Panc1 (cell line): ENCODE results near the gene LPGAT1. TPM values are rescaled to one million over a fixed set of nuclear protein-coding genes. Genes with fewer than 3 reads are reported as not detected.

Experiments
- ATAC-seq: fragments of 200-7000 bp; cut with Tn5 transposase; 2 replicates; pipeline ENCODE4 v1.9.1; 2020; ENCODE audit warnings: mild to moderate bottlenecking, moderate library complexity
- BruUV-seq: library from RNA; stranded (reverse); fragments of 400-500 nt; replicated peaks from 2 replicates; lab custom pipeline; 2021; lab: Mats Ljungman, UMichigan
- CTCF ChIA-PET: fragments of 300-600 bp; sonication (Branson Sonifier 250); formaldehyde crosslinking; loops from one replicate; lab custom pipeline; 2022; ENCODE audit warnings: antibody characterized with exemption; lab: Charles Lee
- POLR2A ChIA-PET: fragments of 300-600 bp; sonication (Branson Sonifier 250); formaldehyde crosslinking; loops from one replicate; lab custom pipeline; 2022; ENCODE audit warnings: antibody characterized with exemption; lab: Charles Lee
- DNase-seq: peaks from one replicate; pipeline ENCODE4 v3.0.0-alpha.2; 2010; ENCODE audit warnings: low read depth, low spot score
- H3K27ac ChIP-seq: 2 replicates; pipeline ENCODE4 v1.5.1; 2011; ENCODE audit warnings: mild to moderate bottlenecking, low read length, inconsistent platforms
- H3K27me3 ChIP-seq: fragments of 200-500 bp; sonication (Bioruptor generic); 2 replicates; pipeline ENCODE4 v1.6.0; 2014; ENCODE audit warnings: low read length, inconsistent platforms; ENCODE audit not compliant: control insufficient read depth, insufficient read depth
- H3K36me3 ChIP-seq: fragments of 200-500 bp; sonication (Bioruptor generic); 2 replicates; pipeline ENCODE4 v1.5.1; 2014; ENCODE audit warnings: inconsistent platforms, mild to moderate bottlenecking, low read length, moderate library complexity; ENCODE audit not compliant: control insufficient read depth, insufficient read depth
- H3K4me1 ChIP-seq: 2 replicates; pipeline ENCODE4 v1.5.1; 2011; ENCODE audit warnings: inconsistent platforms, mild to moderate bottlenecking, low read length, moderate library complexity; ENCODE audit not compliant: control insufficient read depth, insufficient read depth
- H3K4me3 ChIP-seq, 2 experiments: 2 replicates each; pipeline ENCODE4 v1.5.1; 2011 to 2012; ENCODE audit warnings: low read depth in 2 of 2, low read length in 2 of 2, mild to moderate bottlenecking in 2 of 2, inconsistent platforms in 1 of 2, moderate library complexity in 1 of 2
- H3K9me3 ChIP-seq: fragments of 200-500 bp; sonication (Bioruptor generic); 2 replicates; pipeline ENCODE4 v1.5.1; 2014; ENCODE audit warnings: low read depth, mild to moderate bottlenecking, inconsistent platforms, low read length, moderate library complexity; ENCODE audit not compliant: control insufficient read depth, insufficient read depth
- CTCF ChIP-seq: fragments of 450-650 bp; IDR thresholded peaks from 2 replicates; pipeline ENCODE4 v1.5.1; 2017; ENCODE audit warnings: mild to moderate bottlenecking
- POLR2AphosphoS5 ChIP-seq: IDR thresholded peaks from 2 replicates; pipeline ENCODE4 v1.6.1; 2012; ENCODE audit warnings: mild to moderate bottlenecking, low read depth, low read length, moderate library complexity
- REST ChIP-seq, 2 experiments: IDR thresholded peaks; 2 replicates each; pipeline ENCODE4 v1.6.1; 2011 to 2012; ENCODE audit warnings: low read depth in 2 of 2, control low read depth in 1 of 2, low read length in 1 of 2, mild to moderate bottlenecking in 1 of 2, moderate library complexity in 1 of 2; ENCODE audit not compliant: insufficient read depth in 1 of 2
- SIN3A ChIP-seq: IDR thresholded peaks from 2 replicates; pipeline ENCODE4 v1.6.1; 2012; ENCODE audit warnings: low read depth, mild to moderate bottlenecking, low read length, moderate library complexity, borderline replicate concordance; ENCODE audit not compliant: insufficient read depth
- TCF7L2 ChIP-seq: IDR thresholded peaks from 2 replicates; pipeline ENCODE4 v1.6.1; 2011; ENCODE audit warnings: mild to moderate bottlenecking, low read depth, low read length, inconsistent platforms
- in situ Hi-C: cut with HindIII; loops from 2 replicates; pipeline ENCODE4 v1.10.0; 2016; ENCODE audit warnings: low sequenced_read_pairs, low pct_unique_long_range_greater_than_20kb
- intact Hi-C: fragments of 100-400 bp; cut with micrococcal nuclease; formaldehyde crosslinking; loops from one replicate; pipeline ENCODE4 v1.10.0; 2022; ENCODE audit not compliant: unreplicated experiment
- total RNA-seq: library from RNA; stranded (reverse); gene quantifications from one replicate; pipeline ENCODE4 v1.2.1, GENCODE V29; 2021; ENCODE audit not compliant: unreplicated experiment

Gene LPGAT1
- total RNA-seq, 1 experiment from 2014 or later: 85.4 TPM

DNA sequence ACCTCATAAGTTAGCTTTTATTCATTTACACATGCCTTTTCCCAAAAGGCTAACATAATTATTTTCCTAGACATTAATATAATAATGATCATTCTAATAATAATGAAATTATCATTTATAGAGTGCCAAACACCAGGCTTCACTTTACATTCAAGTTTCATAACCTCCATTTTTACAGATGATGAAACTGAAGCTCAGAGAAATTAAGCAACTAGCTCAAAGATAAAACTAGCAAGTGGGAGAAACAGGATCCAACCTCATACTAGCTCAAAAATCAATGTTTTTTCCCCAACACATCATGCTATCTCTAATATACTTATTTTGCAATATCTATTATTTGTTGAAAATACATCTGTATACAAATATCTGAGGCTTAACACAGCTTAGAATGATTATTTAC lies 14.0 kb downstream of the LPGAT1 start:
- in situ Hi-C loops: no loop called here
- Histone ChIP-seq H3K36me3 (no peaks in the 10 kb centered on the region), H3K4me3 (no peak overlapping the region), H3K27me3 (no peaks in the 10 kb centered on the region), H3K27ac (no peak overlapping the region), H3K4me1 (no peaks in the 10 kb centered on the region; the same call in 1 of the 2 replicates), H3K9me3 (no peaks in the 10 kb centered on the region)
- ATAC-seq: no peak
- intact Hi-C loops: no loop called here
- ChIA-PET POLR2A (no interaction called here), CTCF (interaction anchor here (0.7 kb wide), 1 partner anchor 118 kb away, joined by 3 read pairs; no protein-coding TSS in a partner anchor)
- DNase-seq: no peak
- TF ChIP-seq CTCF (no peak), TCF7L2 (no peak), POLR2AphosphoS5 (no peak), REST (IDR thresholded peaks at IDR 0.05; ENCODE audit: insufficient read depth in 1 of 2, low read depth in 2 of 2, low read length in 1 of 2) (no peak), SIN3A (no peak)
- no TSS peak for BruUV-seq

- Histone ChIP-seq H3K4me3 (no peak overlapping the region), H3K27me3 (no peaks in the 10 kb centered on the region), H3K9me3 (no peaks in the 10 kb centered on the region), H3K36me3 (no peaks in the 10 kb centered on the region), H3K4me1 (no peaks in the 10 kb centered on the region; the same call in 1 of the 2 replicates), H3K27ac (no peak overlapping the region)
- ChIA-PET POLR2A (interaction anchor here (0.5 to 0.6 kb wide), 2 partner anchors 12 to 320 kb away, joined by 3 to 8 read pairs; no protein-coding TSS in a partner anchor), CTCF (no interaction called here)
- intact Hi-C loops (no loop called here), in situ Hi-C loops (no loop called here)
- TF ChIP-seq REST (IDR thresholded peaks at IDR 0.05; ENCODE audit: insufficient read depth in 1 of 2, low read depth in 2 of 2, low read length in 1 of 2) (peak in 1 of 2 experiments; percentile 49; a peak in 1 of 4 replicates), SIN3A (no peak)
- no peak for ATAC-seq
- BruUV-seq: no TSS peak
- no peak for DNase-seq
Measured at GRCh38 chr1:211814313-211814712, 16.2 kb downstream of the LPGAT1 start.
